GM06990 (cell line): ENCODE data around the gene TREML2.

Source experiments
- DNase-seq: peaks from one replicate; pipeline ENCODE4 v3.0.0-alpha.2; 2011; ENCODE audit not compliant: insufficient read length; ENCODE audit errors: extremely low read depth
- H3K27me3 ChIP-seq: replicated peaks from 2 replicates; pipeline ENCODE4 v1.6.0; 2011; ENCODE audit warnings: low read length; ENCODE audit not compliant: control insufficient read depth, insufficient read depth
- H3K36me3 ChIP-seq: 2 replicates; pipeline ENCODE4 v1.5.1; 2011; ENCODE audit warnings: low read length; ENCODE audit not compliant: control insufficient read depth, insufficient read depth
- H3K4me3 ChIP-seq: replicated peaks from 2 replicates; pipeline ENCODE4 v1.5.1; 2011; ENCODE audit warnings: low read depth, mild to moderate bottlenecking, control low read depth, low read length
- TF ChIP-seq, protein P1 (sequence below): IDR thresholded peaks from 2 replicates; pipeline ENCODE4 v1.5.1; 2011; ENCODE audit warnings: low read length, control low read depth, mild to moderate bottlenecking, inconsistent platforms; ENCODE audit not compliant: insufficient read depth, poor library complexity, severe bottlenecking

Gene TREML2

DNA sequence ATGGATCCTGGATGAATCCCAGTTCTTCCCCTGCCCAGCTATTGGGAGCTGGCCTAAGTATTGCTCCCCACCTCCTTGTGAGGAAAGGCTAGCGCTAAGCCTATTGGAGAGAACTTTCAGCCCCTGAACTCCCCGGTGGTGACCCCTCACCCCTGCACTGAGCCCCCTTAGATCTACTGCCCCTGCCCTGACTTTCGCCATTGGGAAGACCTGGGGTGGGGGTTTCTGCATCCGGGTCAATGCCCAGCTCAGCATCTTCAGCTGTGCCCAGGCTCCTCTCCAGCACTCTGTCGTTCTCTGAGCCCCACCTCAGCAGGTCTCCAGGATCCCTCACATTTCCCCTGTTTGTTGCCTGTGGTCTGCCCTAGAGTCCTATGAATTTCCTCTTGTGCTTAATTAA is 36.2 kb upstream of the TREML2 start:
- DNase-seq: no peak
- H3K4me3 ChIP-seq: no peak overlapping the region
- TF ChIP-seq, protein P1, sequence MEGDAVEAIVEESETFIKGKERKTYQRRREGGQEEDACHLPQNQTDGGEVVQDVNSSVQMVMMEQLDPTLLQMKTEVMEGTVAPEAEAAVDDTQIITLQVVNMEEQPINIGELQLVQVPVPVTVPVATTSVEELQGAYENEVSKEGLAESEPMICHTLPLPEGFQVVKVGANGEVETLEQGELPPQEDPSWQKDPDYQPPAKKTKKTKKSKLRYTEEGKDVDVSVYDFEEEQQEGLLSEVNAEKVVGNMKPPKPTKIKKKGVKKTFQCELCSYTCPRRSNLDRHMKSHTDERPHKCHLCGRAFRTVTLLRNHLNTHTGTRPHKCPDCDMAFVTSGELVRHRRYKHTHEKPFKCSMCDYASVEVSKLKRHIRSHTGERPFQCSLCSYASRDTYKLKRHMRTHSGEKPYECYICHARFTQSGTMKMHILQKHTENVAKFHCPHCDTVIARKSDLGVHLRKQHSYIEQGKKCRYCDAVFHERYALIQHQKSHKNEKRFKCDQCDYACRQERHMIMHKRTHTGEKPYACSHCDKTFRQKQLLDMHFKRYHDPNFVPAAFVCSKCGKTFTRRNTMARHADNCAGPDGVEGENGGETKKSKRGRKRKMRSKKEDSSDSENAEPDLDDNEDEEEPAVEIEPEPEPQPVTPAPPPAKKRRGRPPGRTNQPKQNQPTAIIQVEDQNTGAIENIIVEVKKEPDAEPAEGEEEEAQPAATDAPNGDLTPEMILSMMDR: no peak
- H3K27me3 ChIP-seq: no peaks in the 10 kb centered on the region; the same call in 1 of the 2 replicates
- no peaks in the 10 kb centered on the region for H3K36me3 ChIP-seq

DNA sequence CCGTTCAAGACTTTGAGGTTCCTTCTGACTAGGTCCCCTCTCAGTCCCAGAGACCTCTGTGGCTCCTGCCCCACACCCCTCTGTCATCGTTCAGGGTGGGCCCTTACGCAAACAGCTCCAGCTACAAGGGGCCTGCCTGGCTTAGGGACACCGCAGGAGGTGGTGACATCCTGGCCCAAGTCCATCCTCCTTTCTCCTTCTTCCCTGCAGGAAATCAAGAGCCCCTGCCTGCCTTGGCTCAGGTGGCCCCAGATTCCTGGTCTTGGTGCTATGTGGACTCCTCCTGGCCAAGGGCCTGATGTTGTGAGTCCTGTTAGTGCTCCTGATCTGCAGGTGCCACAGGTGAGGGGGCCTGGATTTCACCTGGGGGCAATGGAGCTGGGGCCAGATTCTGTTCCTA is 35.3 kb upstream of the TREML2 start:
- H3K4me3 ChIP-seq: no peak overlapping the region
- H3K36me3 ChIP-seq: no peaks in the 10 kb centered on the region
- no peaks in the 10 kb centered on the region; the same call in 1 of the 2 replicates for H3K27me3 ChIP-seq
- no peak for DNase-seq
- TF ChIP-seq, protein P1: no peak

DNA sequence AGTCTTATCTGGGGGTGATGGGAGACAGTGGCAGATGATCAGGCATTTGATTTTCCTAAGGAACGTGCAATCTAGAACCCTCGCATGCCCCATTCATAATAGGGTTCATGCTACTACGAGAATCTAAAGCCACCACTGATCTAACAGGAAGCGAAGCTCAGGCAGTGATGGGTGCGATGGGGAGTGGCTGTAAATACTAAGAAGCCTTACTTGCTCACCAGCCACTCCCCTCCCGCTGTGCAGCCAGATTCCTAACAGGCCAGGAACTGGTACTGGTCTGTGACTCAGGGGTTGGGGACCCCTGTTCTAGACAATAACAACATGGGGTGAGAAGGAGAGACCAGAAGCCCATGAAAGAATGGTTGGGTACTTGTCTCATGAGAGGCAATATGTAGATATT is 31.7 kb upstream of the TREML2 start:
- no peaks in the 10 kb centered on the region for H3K36me3 ChIP-seq
- H3K4me3 ChIP-seq: no peak overlapping the region
- H3K27me3 ChIP-seq: no peaks in the 10 kb centered on the region; the same call in none of the 2 replicates
- TF ChIP-seq, protein P1: no peak
- no peak for DNase-seq

DNA sequence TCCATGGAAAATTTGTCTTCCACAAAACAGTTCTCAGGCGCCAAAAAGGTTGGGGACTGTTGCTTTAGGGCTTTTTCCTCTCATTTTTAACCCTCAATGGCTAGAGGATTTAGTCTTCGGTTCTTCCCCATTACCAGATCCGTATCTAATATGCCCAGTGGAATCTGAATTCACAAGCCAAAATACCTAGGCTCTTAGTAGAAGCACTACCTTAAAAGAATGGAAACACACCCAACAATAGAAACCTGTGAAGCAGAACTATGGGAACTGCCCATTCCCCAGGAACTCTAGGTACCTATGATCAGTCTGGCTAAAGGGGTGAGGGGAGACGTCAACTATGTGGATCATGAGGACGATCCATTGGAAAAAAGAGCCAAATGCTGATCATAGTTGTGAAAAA is 30.3 kb upstream of the TREML2 start:
- no peak for DNase-seq
- H3K27me3 ChIP-seq: no peaks in the 10 kb centered on the region; the same call in none of the 2 replicates

DNA sequence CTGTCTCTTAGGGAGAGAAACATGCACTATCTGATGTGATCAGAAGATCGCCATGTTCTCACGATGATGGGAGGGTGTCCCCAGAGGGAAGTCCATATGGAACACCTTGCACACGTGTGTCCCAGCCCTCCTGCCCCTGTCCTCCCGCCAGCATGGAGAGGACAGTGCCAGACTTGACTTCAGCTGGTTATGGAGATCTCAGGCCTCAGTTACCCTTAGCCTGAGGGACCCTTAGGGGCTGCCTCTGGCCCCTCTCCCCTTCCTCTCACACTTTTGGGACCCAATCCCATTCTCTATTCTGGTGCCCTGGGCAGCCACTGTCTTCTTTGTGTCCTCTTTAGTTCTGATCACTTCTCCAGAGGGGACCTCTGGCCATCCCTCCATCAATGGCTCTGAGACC is 28.8 kb upstream of the TREML2 start:
- H3K27me3 ChIP-seq: no peaks in the 10 kb centered on the region; the same call in none of the 2 replicates
- TF ChIP-seq, protein P1: no peak
- H3K4me3 ChIP-seq: no peak overlapping the region
- no peak for DNase-seq
- H3K36me3 ChIP-seq: no peaks in the 10 kb centered on the region

More for the DNA sequence above, 30.3 kb upstream of the TREML2 start:
- H3K36me3 ChIP-seq: no peaks in the 10 kb centered on the region
- H3K4me3 ChIP-seq: no peak overlapping the region
- TF ChIP-seq, protein P1: no peak

DNA sequence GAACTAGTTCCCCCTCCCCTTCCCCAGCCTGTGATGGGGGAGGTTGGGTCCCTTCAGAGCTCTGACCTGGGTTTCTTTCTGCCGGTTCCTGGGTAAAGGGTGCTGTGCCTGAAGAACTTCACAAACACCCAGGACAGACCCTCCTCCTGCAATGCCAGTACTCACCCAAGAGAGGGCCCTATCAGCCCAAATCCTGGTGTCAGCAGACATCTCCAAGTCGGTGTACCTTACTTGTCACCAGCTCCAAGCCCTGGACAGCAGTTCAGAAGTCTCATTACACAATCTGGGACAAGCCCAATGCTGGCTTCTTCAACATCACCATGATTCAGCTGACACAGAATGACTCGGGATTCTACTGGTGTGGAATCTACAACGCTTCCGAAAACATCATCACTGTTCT is 27.7 kb upstream of the TREML2 start:
- DNase-seq: no peak
- Histone ChIP-seq H3K27me3 (no peaks in the 10 kb centered on the region; the same call in none of the 2 replicates), H3K4me3 (no peak overlapping the region), H3K36me3 (no peaks in the 10 kb centered on the region)
- TF ChIP-seq, protein P1: peak; percentile 35
